DMS53 (cell line): ENCODE results near the gene GMDS.

Experiments used
- DNase-seq: peaks from one replicate; lab custom pipeline; 2025; lab: John Stamatoyannopoulos, UW

The GMDS gene

GRCh38 chr6:2133716-2134310, 111.6 kb downstream of the GMDS start:
- DNase-seq: no peak

- no peak for DNase-seq
Measured at GRCh38 chr6:2132916-2133315, 112.5 kb downstream of the GMDS start.

GRCh38 chr6:2132416-2132815, 113.0 kb downstream of the GMDS start:
- peak; percentile 14 for DNase-seq

- no peak for DNase-seq
Measured at GRCh38 chr6:2129182-2129621, 116.2 kb downstream of the GMDS start.

GRCh38 chr6:2127484-2127911, 117.9 kb downstream of the GMDS start:
- DNase-seq: no peak

- DNase-seq: no peak
Measured at GRCh38 chr6:2126351-2126750, 119.1 kb downstream of the GMDS start.

- DNase-seq: no peak
Measured at GRCh38 chr6:2125158-2125557, 120.2 kb downstream of the GMDS start.

- no peak for DNase-seq
Measured at GRCh38 chr6:2124260-2124709, 121.1 kb downstream of the GMDS start.

- DNase-seq: no peak
Measured at GRCh38 chr6:2120912-2121311, 124.5 kb downstream of the GMDS start.

- no peak for DNase-seq
Measured at GRCh38 chr6:2119275-2119674, 126.1 kb downstream of the GMDS start.

GRCh38 chr6:2118136-2118535, 127.3 kb downstream of the GMDS start:
- DNase-seq: no peak

- DNase-seq: no peak
Measured at GRCh38 chr6:2117447-2117846, 128.0 kb downstream of the GMDS start.

- no peak for DNase-seq
Measured at GRCh38 chr6:2116496-2116895, 128.9 kb downstream of the GMDS start.

GRCh38 chr6:2114100-2114499, 131.3 kb downstream of the GMDS start:
- DNase-seq: no peak

GRCh38 chr6:2111162-2111677, 134.2 kb downstream of the GMDS start:
- DNase-seq: peak; percentile 10

GRCh38 chr6:2110504-2110903, 134.9 kb downstream of the GMDS start:
- no peak for DNase-seq

- no peak for DNase-seq
Measured at GRCh38 chr6:2109796-2110195, 135.6 kb downstream of the GMDS start.

- DNase-seq: peak; percentile 86
Measured at GRCh38 chr6:2108700-2109306, 136.6 kb downstream of the GMDS start.

GRCh38 chr6:2104524-2104880, 140.9 kb downstream of the GMDS start:
- DNase-seq: no peak

- peak; percentile 74 for DNase-seq
Measured at GRCh38 chr6:2103765-2104523, 141.5 kb downstream of the GMDS start.

- DNase-seq: no peak
Measured at GRCh38 chr6:2102966-2103365, 142.4 kb downstream of the GMDS start.

- DNase-seq: no peak
Measured at GRCh38 chr6:2102316-2102883, 143.0 kb downstream of the GMDS start.

- no peak for DNase-seq
Measured at GRCh38 chr6:2101213-2101612, 144.2 kb downstream of the GMDS start.
